Prostate gland (tissue), 2 donors: Measurements from ENCODE around the gene ZBTB32.

Source experiments
- CTCF ChIP-seq, 4 experiments: fragments of 200-600 bp in 2 of 4; fragments of 450-650 bp in 2 of 4; sonication (generic) in 2 of 4; IDR thresholded peaks; 1 replicate in 3 of 4; 2 replicates in 1 of 4; pipeline ENCODE4 v1.5.1; 2016 to 2019; ENCODE audit warnings: antibody characterized with exemption in 4 of 4, mild to moderate bottlenecking in 2 of 4, moderate library complexity in 2 of 4
- POLR2A ChIP-seq: fragments of 450-650 bp; IDR thresholded peaks from one replicate; pipeline ENCODE4 v1.6.1; 2016; ENCODE audit warnings: antibody characterized with exemption, mild to moderate bottlenecking

GRCh38 chr19:35755550-35756376 is 51.4 kb downstream of the ZBTB32 start:
- TF ChIP-seq CTCF (IDR thresholded peaks at IDR 0.05) (no peak), POLR2A (no peak)
